GM18499 (cell line): Measurements from ENCODE around the gene OPN1SW.

Source experiments
- ATAC-seq: cut with Tn5 transposase; IDR thresholded peaks from one replicate; pipeline ENCODE4 v1.9.1; 2021; ENCODE audit warnings: moderate number of reproducible peaks; ENCODE audit not compliant: insufficient read depth, unreplicated experiment

OPN1SW gene

DNA sequence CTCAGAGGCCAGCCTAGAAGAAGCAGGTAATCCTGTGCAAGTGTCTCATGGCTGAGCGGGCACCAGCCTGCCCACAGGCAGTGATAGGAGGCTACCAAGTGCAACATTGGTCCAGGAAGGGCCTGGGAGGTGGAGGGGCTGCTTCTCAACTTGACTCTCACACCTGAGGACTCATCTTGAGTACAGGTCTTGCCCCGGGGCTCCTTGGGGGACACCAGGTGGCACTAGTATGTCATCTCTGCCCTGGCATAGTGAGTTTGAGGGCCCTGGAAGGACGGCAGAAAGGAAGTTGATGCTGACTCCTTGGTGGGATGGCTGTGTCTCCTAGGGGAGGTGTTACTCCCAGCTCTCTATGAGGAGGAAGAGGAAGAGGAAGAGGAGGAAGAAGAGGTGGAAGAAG lies 18.4 kb upstream of the OPN1SW start:
- no peak for ATAC-seq

DNA sequence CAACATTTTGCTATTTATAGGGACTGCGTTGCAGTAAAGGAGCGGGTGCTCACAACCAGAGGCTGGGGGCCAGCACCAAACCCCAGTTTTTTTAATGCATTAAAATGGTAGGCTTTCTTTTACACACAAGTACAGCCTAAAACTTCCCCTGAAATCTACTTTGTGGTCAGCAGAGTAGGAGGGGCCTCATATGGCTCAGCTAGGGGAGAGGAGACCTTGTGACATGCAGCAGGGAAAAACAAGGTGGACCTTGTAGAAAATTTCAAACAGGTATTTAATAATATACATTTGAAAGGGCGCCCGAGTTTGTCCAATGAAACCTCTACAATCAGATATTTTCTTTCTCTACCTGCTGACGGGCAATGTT lies 17.6 kb upstream of the OPN1SW start:
- ATAC-seq: no peak

DNA sequence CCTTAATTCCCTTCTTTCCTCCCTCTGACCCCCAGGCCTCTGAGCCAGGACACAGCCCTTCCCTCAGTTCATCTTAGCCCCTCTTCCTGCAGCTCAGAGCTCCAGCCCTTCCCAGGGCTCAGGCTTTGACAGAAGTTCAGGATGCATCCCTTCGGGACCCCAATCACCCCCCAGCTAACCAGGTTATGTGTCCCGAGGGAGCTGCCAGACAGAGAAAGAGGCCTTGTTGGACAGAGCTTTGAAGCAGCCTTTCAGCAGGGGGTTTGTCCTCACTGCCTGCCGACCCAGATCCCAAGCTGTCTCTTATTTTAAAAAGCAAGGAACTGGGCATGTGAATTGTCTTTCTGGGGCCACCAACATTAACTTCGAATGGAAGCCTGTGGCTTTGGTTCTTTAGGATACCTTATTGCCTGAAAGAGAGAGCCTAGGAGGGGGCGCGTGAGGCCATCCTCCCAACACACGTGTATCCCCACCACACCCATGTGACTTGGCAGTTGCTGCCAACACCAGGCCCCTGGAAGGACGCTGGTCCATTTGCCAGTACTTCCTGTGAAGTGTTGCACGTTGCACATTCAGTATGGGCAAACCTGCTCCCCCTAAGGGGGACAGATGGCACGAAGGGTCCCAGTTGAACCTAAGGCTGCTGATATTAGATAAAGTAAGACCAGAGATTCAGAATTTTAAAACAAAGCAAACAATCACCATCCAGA lies 17.0 kb upstream of the OPN1SW start:
- ATAC-seq: no peak

DNA sequence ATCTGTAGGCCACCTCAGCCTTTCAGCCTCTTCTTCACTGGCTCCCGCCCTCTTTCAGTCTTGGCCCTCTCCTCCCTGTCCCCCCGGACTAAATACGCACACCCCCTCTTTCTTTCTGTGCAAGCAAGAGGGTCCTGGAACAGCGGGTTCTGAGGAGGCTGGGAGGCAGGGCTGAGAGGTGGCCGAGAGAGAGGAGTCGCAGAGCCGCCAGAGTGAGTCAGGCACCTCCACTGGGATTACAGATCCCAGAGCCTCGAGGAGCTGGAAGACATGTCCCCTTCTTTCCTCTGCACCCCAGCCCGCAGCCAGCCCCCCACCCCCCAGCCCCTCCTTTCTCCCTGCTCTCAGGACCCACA lies 16.4 kb upstream of the OPN1SW start:
- ATAC-seq: no peak

DNA sequence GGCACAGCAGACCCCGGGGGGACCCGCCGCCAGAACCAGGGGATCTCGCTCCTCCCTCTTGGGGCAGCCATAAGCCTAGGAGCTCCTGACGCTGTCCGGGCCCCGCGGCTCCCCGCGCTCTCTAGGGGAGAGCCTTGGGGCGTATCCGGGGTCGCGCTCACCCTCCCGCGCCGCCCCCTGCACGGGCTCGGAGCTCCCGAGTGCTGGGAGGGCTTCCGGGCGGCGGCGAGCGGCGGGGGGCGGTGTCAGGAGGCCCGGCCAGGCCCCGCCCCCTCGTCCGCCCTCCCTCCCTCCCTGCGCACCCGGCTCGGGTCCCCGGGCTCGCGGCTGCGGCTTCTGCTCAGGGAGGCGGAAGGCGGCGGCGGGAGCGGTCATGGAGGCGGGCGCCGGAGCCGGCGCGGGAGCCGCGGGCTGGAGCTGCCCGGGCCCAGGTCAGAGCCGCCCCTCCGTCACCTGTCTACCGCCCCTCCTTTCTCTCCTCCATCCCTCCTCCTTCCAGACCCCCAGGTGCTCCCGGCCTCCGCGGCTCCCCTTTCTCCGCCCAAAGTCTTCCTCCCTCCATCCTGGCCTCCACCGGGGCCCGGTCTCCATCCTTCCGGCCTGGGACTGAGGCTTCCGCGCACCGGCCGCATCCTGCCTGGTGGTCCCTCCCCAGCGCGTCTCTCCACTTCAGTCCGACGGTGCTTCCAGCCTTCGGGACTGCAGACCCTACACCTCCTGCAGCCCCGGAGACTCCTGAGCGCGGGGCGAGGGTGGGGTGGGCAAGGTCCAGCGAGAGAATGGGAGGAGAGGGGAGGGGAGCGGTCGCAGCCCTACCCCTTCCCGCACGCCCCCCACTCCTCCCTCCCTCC lies 15.8 kb upstream of the OPN1SW start, which contains the start of gene CCDC136:
TSS of gene CCDC136 (plus strand) at position 848 of the 851 bp plus-strand sequence. CDS start 444 bp downstream, outside the sequence.
- ATAC-seq: no peak

DNA sequence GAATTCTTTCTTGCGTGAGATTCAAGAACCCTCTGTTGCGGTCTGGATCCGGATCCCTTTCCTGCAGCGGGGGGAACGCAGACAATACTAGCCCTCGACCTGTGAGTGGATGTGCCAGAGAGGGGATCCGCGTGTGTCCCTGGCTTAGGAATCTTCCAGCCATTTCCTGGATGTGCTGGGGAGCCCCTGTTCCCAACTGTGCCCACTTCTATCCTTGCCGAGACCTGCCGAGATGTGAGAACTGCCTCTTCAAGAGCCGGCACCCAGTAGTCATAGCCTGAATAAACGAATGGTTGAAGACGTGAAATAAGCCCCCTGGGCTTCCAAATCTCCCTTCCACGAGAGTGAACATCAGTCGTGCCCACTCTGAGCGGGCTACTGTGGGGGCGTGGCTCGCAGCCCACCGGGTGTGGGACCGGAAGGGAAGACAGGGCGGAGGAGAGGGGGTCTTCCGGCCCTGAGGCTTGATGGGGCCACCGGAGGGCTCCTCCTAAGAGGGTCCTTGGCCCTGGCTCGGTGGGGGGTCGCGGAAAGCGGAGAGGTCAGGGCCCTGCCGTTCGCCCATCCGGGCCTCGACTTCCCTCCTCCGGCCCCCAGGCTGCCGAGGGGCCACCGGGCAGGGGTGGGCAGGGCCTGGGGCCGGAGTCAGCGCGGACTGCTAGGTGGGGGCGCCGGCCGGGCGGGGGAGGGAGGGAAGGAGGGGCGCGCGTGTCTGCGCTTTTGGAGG lies 14.9 kb upstream of the OPN1SW start:
- no peak for ATAC-seq

DNA sequence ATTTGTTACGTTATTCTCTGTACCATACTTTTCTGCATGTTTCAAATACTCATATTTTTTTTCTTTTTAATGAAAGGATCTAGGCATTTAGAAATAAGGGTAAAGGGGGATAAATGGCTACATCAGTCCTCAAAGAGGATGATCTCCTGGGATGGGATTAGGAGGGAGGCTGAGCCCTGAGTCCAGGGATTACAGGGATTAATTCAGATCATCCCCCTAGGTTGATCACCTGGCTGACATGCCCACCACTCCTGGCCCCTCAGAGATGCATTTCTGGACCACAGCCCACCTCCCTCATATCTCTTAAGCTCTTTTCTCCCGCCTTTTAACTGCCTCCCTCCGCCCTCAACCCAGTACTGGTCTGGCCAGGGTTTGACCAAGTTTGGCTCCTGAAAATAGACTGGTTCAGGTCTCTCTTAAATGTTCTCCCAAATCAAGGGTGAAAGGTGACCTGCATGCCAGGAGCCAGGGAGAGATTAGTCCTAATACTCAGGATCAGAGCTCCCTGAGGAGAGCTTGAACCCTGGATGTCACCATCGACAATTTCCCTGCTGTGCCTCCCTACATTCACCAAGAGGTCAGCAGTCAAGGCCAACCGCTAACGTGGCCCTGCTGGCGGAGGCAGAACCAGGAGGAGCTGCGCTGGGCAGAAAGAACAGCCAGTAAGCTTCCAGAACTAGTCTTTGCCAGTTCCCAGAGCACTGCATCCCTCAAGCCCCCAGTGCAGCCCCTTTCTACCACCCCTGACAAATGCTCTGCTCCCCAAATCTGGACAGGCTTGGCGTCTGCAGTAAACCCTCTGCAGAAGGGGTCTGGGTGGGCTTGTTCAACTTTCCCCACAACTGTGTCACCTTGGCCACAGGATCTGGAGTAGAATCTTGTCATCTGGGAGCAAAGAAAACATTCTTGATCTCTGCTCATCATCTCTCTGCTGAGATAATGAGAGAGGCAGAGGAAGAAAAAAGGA lies 13.1 kb upstream of the OPN1SW start:
- no peak for ATAC-seq

DNA sequence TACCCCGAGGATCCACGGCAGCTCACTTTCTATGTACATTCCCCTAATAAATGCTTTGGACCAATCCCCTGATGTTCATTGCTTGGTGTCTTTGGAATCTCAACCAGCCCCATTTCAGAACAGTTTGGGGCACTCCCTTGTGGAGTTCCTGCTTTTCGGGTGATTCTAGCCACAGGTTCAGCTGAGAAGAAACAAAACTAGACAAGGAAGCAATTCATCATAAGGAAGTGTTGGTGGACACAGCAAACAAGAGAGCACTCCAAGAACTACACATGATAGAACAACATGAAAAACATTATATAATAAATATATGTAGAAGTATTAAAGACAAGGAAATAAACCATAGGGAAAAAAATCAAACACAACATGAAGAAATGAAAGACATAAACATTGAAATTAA lies 10.1 kb upstream of the OPN1SW start:
- no peak for ATAC-seq

DNA sequence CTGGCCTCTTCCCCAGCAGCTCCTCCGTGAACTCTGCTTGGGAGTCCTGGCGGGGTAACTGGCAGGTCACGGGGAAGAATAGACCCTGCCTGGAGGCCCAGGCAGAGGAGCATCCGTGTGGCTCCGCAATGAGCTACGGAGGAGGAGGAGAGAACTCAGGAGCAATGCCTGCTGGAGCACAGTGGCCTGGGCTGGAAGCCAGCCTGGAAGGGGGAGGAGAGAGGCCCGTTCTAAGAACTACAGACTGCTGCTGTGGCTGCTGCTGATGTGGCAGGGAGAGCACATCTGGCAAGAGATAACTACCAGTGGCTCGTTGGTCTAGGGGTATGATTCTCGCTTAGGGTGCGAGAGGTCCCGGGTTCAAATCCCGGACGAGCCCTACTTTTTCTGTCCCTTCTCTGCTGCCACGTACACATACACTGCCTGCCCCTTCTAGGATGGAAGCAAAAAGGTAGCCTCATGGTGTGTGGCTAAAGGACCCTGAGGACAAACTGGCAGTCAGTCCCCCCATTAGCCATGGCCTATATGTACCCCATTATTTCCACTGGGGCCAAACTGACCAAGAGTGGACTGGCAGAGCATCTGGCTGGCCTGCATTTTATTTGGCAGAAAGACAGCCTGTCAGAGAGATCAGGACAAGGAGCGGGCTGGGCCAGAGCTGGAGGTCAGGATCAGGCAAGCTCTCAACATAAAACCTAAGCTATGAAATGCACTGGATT lies 7.7 kb upstream of the OPN1SW start:
- ATAC-seq: no peak

DNA sequence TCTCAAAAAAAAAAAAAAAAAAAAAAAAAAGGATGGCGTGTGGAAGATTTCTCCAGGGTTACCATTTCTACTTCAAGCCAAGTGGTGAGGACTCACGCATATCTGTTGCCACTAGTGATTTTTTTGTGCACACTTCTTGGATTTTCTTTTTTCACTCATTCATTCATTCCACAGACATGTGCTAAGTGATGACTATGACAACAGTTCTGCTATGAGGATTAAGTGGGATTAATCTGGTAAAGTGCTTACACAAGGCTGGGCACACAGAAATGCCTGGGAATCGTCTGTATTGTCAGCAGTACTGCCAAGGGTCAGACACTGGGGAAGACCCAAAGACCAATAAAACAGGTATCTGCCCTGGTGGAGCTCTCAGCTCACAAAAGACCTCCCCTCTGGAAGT lies 6.3 kb upstream of the OPN1SW start:
- ATAC-seq: no peak

DNA sequence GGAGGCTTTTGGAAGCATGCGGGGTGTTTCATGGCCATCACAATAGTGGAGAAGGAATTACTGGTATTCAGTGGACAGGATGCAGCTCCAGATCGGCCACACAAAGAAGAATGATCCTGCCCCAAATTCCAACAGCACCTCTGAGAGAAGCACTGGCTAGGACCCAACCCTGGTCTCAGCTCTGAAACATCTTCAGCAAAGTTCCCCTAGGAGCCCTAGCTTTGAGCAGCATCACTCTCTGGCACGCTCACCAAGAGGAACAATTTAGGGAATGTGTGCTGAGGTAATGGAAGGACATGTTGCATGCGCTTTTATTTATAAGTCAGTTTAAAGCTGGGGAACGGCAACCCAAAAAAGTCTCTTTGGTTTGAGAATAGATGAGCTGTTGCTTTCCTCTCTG lies 5.5 kb upstream of the OPN1SW start:
- no peak for ATAC-seq

DNA sequence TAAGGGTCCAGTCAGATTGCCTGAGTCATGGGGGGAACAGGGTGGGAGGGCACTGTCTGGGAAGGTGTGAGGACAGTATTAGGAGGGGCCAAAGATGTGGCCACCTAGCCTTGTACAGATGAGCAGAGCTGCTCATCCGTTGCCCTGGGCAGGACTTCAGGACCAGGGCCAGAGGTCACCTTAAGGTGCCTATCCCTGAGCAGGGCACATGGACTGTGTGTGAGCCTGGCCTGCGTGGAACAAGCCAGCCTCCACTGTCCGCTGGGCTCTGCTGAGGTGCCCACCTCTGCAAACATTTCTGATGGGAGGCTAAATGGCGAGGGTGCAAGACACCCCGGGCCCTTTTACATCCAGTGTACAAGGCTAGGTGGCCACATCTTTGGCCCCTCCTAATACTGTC lies 3.4 kb upstream of the OPN1SW start:
- ATAC-seq: no peak

DNA sequence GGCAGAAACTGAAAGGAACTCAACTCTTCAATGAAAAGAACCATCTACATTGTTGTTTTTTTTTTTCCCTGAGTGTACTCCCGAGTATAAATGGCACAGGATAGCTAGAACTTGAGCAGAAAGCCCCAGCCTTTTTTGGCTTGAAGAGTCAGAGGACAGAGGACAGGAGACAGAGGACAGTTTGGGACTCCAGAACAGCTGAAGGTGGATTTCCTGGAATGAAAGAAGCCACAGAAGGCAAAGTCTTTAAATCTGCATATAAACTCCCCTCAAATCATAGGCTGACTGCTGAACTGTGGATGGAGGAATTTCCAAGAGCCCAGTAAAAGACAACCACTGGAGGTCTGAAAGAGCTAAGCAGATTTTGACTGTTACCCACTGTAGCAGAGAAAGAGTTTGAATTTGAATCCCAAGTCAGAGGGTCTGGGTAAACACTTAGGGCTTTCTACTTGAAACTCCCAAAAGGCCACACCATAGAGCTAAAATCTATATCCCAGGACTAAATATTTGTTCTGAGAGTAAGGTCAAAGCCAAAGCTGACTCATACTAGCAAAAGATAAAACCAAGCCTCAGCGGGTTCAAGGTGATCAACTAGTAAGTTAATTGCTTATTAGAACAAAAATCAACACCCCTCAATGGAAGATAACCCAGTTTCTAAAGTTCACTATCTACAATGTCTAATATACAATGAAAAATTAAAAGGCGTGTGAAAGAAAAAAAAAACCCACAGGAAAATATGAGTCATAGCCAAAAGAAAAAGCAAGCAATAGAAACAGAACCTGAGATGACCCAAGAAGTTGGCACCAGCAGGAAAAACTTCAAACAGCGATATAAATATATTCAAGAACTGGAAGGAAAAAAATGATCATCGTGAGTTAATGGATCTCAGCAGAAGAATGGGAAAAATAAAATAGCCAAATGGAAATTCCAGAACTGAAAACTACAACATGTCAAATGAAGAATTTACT lies 1.8 kb upstream of the OPN1SW start:
- ATAC-seq: no peak

DNA sequence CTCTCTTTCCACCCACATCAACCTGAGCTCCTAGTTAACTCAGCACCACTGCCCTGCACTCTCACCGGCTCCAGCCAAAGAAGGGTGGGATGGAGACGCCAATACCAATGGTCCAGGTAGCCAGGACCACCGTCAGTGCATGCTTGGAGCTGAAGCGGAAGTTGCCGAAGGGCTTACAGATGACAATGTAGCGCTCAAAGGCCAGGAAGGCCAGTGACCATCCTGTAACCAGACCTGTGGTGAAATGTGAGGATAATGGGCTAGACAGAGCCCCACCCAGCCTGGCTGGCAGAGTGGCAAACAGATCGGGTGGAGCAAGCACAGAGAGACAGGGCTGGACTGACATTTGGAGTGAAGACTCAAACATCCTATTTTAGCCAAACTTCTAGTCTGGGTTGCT lies 673 bp downstream of the OPN1SW start:
- no peak for ATAC-seq

DNA sequence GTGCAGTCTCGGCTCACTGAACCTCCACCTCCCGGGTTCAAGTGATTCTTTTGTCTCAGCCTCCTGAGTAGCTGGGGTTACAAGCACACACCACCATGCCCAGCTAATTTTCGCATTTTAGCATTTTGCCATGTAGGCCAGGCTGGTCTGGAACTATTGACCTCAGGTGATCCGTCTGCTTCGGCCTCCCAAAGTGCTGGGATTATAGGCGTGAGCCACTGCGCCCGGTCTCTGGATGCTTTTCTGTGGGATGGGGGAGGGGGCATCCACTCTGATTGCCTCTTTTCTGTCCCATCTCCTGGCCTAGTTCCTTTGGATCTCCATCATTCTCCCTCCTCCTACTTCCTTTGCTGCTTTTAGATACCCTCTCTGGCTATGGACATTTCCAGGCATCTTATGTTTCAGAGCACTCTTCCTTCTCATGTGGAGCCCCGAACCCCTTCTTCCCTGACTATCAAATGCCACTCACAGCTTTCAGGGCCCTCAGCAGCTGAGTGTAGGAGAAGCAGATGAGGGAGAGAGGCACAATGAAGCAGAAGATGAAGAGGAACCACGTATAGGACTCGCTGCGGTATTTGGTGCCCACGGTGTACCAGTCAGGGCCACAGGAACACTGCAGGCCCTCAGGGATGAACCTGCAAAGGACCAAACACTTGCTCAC lies 1.4 kb downstream of the OPN1SW start:
- no peak for ATAC-seq

DNA sequence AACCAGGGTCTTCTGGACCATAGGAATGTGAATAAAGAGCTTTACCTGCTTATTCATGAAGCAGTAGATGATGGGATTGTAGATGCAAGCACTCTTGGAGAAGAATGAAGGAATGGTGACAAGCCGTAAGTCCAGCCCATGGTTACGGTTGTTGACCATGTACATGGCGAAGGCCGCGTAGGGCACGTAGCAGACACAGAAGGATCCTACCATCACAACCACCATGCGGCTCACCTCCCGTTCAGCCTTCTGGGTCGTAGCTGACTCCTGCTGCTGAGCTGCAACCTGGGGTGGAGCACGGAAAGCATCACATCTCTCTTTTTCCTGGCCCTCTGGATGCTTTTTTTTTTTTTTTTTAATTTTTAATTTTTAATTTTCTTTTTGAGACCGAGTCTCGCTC lies 2.0 kb downstream of the OPN1SW start:
- ATAC-seq: no peak

DNA sequence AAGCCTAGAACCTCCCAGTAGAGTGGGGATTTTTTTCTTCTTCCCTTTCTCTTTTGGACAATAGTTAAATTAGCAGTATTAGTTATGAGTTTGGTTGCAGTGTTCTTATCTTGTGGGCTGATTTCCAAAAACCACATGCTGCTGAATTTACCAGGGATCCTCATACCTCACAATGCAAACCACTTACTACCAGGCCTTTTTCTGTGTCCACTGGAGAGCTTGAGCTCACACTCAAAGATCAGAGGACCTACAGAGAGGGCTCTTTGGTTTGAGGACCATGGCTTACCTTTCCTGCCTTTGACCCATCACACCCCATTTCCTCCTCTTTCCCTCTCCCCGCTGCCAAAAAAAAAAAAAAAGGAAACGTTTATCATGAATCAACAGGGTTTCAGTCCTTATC lies 5.4 kb downstream of the OPN1SW start:
- ATAC-seq: no peak
